KBM-7 (cell line): ENCODE data around the gene BTBD16.

Experiments used
- DNase-seq: peaks from one replicate; pipeline ENCODE4 v3.0.0-alpha.2; 2015
- in situ Hi-C: fragments of 300-500 bp; cut with MboI; formaldehyde crosslinking; loops from 2 replicates; pipeline ENCODE4 v1.14.3; 2020; ENCODE audit warnings: low sequenced_read_pairs, low pct_unique_long_range_greater_than_20kb, mixed read lengths

The BTBD16 gene

GRCh38 chr10:122290833-122291532, 19.9 kb downstream of the BTBD16 start:
- no peak for DNase-seq
- in situ Hi-C loops: no loop called here

GRCh38 chr10:122291739-122292138, 20.6 kb downstream of the BTBD16 start:
- in situ Hi-C loops: no loop called here
- no peak for DNase-seq

DNA sequence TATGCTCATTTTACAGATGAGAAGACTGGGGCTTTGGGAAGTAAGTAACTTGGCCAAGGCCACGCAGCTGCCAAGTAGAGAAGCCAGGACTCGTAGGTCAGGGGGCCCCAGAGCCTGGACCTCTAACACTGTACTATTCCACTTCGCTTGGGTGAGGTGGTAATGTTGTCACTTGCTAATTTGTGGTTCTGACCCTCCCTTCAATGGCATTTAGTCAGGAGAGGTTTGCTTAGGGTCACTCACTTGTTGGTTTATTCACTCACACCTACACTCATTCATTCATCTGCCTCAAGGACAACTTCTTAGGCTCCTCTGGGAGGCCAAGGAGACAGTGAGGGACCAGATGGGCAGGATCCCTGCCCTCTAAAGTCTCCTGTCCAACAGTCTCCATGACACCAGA, 21.3 kb downstream of the BTBD16 start:
- in situ Hi-C loops: no loop called here
- DNase-seq: no peak

GRCh38 chr10:122293156-122293960, 22.3 kb downstream of the BTBD16 start:
- no peak for DNase-seq
- in situ Hi-C loops: no loop called here

- no peak for DNase-seq
- in situ Hi-C loops: no loop called here
Measured at GRCh38 chr10:122293961-122294380, 22.9 kb downstream of the BTBD16 start.

DNA sequence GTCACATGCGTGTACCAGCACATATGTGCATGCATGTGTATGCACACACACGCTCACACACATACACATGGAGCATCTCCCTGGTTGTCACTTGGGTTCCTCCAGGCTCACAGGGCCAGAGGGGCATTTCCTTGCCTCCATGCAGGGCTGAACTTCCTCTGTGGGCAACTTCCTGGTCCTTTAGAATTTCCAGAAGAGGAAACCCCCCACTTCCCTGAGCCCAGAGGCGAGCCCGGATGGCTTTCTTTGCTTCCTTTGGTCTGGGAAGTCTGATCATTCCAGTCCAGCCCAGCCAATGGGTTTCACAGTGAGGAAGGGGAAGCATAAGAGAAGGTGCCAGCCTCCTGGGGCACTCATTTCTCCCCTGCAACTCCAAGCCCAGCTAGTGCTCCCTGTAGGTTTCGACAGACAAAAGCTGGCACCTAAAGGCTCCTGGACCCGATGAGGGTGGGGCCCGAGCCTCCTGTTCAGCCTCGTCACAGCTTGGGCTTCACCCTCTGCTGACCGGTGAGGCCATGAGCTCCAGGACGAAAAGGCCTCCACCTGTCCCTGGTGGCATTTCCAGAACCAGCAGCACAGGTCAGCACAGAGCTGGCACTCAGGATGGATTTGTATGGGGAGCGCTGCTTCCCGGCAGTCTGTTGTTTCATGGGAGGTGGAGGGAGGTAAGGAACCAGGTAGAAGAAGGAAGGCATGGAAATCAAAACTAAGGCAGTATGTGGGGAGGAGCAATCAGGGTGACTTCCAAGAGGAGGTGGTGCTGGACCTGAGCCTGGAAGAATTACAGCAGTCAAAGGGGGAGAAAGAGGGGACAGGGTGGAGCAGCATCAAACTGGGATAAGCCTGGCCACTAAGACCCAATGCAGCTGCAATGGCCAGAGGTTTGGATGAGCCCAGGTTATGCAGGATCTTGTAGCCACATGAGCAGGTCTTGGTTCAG, 23.7 kb downstream of the BTBD16 start:
- in situ Hi-C loops: no loop called here
- DNase-seq: no peak

- in situ Hi-C loops: no loop called here
- no peak for DNase-seq
Measured at GRCh38 chr10:122295451-122295809, 24.3 kb downstream of the BTBD16 start.

- in situ Hi-C loops: no loop called here
- no peak for DNase-seq
Measured at GRCh38 chr10:122296363-122297120, 25.4 kb downstream of the BTBD16 start.

- in situ Hi-C loops: no loop called here
Measured at GRCh38 chr10:122297583-122297982, 26.5 kb downstream of the BTBD16 start.

GRCh38 chr10:122298206-122298597, 27.1 kb downstream of the BTBD16 start:
- in situ Hi-C loops: no loop called here
- no peak for DNase-seq

More at GRCh38 chr10:122297583-122297982, 26.5 kb downstream of the BTBD16 start:
- no peak for DNase-seq

GRCh38 chr10:122298598-122299301, 27.7 kb downstream of the BTBD16 start:
- DNase-seq: peak; percentile 85
- in situ Hi-C loops: no loop called here

DNA sequence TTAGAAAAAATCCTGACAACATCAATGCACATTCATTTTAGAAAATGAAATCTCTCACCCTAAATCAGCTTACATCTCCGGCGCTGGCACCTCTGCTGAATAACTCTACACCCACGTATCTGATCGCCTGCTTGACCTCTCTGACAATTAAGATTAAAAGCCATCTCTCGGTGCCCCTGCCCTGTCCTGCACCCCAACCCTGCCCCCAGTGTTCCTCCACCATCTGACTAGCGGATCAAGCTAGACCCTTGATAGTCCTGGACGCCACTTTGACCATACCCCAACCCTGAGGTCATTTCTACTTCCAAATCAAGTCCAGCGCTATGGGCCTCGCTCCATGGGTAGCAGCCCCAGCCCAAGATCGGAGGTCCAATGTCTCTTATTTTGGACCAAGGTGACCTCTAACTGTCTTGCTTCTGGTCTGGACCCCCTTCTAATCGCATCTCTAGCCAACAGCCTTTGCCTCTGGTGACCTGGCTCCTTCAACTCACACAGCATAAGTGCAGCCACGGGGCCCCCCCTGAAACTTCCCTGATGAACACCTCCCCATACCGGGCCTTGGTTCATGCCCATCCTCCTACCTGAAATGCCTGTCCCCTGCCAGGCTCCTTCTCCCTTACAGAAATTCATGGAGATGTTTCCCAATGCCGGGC, 28.5 kb downstream of the BTBD16 start:
- DNase-seq: no peak
- in situ Hi-C loops: no loop called here

- in situ Hi-C loops: no loop called here
- peak; percentile 66 for DNase-seq
Measured at GRCh38 chr10:122301055-122301810, 30.1 kb downstream of the BTBD16 start.

DNA sequence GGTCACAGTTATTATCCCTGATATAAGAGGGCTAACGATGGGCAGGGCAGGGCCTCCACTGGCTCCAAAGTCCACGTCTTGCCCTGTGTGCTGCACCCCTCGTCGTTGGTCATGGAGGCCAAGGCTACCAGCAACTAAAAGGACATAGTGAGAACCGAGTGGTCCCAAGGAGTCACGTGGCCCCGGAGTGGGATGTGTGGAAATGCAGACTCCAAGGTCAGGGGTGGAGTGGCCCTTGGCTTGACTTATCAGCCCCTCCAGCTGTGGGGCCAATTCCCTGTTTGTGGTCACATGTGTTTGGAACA, 30.7 kb downstream of the BTBD16 start:
- DNase-seq: no peak
- in situ Hi-C loops: no loop called here

- in situ Hi-C loops: no loop called here
- DNase-seq: no peak
Measured at GRCh38 chr10:122302315-122302714, 31.2 kb downstream of the BTBD16 start.

- in situ Hi-C loops: no loop called here
- DNase-seq: no peak
Measured at GRCh38 chr10:122303271-122304053, 32.4 kb downstream of the BTBD16 start.
